GM12891 (cell line): ENCODE measurements around the gene POU3F3.

Experiments used
- DNase-seq: peaks from one replicate; pipeline ENCODE4 v3.0.0; 2011; ENCODE audit warnings: low spot score; ENCODE audit not compliant: insufficient read length
- FAIRE-seq: peaks from 2 replicates; lab custom pipeline; 2011; peaks lifted over from hg19 to GRCh38; lab: Jason Lieb, UNC
- PAX5 ChIP-seq: IDR thresholded peaks from 2 replicates; pipeline ENCODE4 v1.6.1; 2011; ENCODE audit warnings: low read length, moderate library complexity, mild to moderate bottlenecking; ENCODE audit not compliant: insufficient read depth, severe bottlenecking
- POLR2A ChIP-seq: IDR thresholded peaks from 2 replicates; pipeline ENCODE4 v1.6.1; 2011; ENCODE audit warnings: low read depth, low read length, control low read depth
- POLR2AphosphoS5 ChIP-seq: IDR thresholded peaks from 2 replicates; pipeline ENCODE4 v1.6.1; 2011; ENCODE audit warnings: low read depth, low read length, control low read depth
- POU2F2 ChIP-seq: IDR thresholded peaks from 2 replicates; pipeline ENCODE4 v1.6.1; 2011; ENCODE audit warnings: low read depth, mild to moderate bottlenecking, control low read depth, low read length, moderate library complexity
- SPI1 ChIP-seq: IDR thresholded peaks from 2 replicates; pipeline ENCODE4 v1.6.1; 2011; ENCODE audit warnings: low read depth, low read length, control low read depth
- TAF1 ChIP-seq: IDR thresholded peaks from 2 replicates; pipeline ENCODE4 v1.6.1; 2011; ENCODE audit warnings: low read depth, low read length, control low read depth

The POU3F3 gene

GRCh38 chr2:104846786-104847585 lies 6.9 kb upstream of the POU3F3 start:
- FAIRE-seq (no peak), DNase-seq (no peak)
- TF ChIP-seq POLR2A (no peak), POU2F2 (no peak), SPI1 (no peak)

GRCh38 chr2:104847586-104848160 lies 6.2 kb upstream of the POU3F3 start:
- no peak for FAIRE-seq
- DNase-seq, result no peak
- TF ChIP-seq PAX5 (no peak), POLR2A (no peak), SPI1 (no peak), POLR2AphosphoS5 (no peak), POU2F2 (no peak)

DNA sequence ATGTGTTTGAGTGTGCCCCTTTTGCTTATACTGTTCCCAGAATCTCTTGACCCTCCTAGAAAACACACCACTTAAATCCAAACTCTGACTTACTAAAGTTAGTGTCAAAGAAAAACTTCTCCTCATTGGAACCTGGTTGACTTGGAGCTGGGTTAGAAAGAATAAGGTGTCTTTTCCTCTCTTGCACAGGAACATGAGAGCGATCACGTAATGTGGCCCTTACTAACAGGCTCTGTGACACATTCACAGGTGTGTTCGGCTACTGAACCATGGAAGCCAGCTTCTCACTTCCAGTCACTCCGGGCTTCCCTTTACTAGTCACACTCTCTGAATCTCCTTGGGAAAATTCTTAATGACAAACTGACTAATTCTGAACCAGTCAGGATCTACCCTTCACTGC lies 5.4 kb upstream of the POU3F3 start:
- TF ChIP-seq PAX5 (no peak), POLR2A (no peak), TAF1 (no peak), POLR2AphosphoS5 (no peak), SPI1 (no peak), POU2F2 (no peak)
- DNase-seq (no peak), FAIRE-seq (no peak)

DNA sequence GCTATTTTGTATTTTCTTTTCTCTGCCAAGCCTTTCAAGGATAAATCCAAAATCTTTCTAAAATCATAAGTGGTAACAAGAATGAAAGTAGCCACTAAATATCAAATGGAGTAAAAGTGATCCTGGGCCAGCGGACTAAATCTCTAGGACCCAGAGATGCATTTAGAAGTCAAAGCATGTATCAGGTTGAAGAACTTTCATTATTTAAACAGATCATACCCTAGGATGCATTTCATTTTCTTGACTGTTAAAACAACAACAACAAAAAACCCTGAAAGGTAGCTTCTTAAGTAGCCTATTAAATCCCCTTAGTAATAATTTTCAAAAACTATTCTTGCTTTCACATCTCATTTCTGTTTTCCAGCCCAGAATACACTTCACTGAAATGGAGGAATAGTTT lies 4.8 kb upstream of the POU3F3 start:
- DNase-seq, result no peak
- TF ChIP-seq SPI1 (no peak), POU2F2 (no peak), PAX5 (no peak), POLR2AphosphoS5 (no peak), POLR2A (no peak)
- no peak for FAIRE-seq

DNA sequence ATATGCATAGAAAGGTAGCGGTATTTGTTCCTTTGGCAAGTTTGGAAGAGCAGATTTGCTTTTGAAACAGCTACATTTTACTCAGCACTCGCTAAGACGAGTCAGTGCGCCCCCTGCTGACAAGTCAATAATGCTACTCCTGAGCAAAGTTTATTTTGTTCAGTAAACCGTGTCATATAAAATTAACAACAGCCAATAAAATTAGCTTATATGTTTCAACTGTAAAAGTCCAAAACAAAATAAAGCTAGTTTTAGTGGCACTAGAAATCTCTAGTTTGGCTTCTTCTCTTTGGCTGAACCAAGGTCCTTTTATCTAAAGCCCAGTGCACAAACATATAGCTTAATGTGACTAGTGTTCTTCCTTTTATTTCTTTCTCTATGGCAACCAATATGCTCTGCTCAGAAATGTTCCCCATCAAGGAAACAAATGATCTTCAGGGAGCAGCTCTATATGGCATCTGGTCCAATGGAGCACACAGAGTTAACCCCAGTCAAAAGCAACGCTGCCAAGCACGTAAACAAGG lies 4.2 kb upstream of the POU3F3 start:
- TF ChIP-seq TAF1 (no peak), SPI1 (no peak), POU2F2 (no peak)
- FAIRE-seq, result peak; percentile 54
- no peak for DNase-seq

DNA sequence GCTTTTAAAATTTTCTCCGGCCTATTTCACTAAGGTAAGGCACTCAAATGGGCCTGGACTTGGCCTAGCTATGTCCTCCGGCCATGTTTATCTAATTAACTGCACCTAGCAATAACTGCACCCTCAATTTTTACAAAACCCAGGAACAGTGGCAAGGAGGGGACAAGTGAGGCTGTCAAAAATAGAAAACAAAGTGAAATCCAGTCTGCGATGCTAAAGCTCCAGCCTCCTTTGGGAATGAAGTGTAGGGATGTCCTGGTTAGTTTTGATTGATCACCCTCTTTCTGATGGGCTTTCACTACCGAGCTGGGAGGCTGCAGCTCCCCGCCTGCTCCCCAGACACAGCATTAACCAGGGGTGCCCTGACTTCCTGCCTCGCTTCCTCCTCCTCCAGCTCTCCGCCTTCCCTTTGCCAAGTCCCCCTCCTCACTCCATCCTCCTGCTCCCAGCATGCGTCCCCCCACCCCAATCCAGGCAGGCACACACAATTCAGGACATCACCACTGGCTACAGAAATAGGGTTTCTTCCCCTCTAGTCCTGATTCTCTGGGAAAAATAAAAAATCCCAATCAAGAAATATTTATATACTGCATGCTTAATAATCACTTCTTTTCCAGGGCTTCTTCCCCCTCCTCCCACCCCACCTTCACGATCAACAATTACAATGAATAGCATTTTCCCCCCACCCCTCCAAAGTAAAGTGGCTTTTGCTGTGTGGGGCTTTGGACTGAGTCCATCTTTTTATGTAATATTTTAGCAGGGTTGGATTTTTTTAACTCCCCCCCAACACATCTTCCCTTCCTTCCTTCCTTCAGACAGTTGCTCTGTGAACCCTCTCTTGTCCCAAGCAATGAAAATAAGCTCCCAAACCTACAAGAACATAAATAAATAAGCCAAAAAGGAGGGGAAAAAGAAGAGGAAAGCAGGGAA lies 3.3 kb upstream of the POU3F3 start:
- DNase-seq (no peak), FAIRE-seq (no peak)
- TF ChIP-seq POLR2A (no peak), POU2F2 (no peak), POLR2AphosphoS5 (no peak)

DNA sequence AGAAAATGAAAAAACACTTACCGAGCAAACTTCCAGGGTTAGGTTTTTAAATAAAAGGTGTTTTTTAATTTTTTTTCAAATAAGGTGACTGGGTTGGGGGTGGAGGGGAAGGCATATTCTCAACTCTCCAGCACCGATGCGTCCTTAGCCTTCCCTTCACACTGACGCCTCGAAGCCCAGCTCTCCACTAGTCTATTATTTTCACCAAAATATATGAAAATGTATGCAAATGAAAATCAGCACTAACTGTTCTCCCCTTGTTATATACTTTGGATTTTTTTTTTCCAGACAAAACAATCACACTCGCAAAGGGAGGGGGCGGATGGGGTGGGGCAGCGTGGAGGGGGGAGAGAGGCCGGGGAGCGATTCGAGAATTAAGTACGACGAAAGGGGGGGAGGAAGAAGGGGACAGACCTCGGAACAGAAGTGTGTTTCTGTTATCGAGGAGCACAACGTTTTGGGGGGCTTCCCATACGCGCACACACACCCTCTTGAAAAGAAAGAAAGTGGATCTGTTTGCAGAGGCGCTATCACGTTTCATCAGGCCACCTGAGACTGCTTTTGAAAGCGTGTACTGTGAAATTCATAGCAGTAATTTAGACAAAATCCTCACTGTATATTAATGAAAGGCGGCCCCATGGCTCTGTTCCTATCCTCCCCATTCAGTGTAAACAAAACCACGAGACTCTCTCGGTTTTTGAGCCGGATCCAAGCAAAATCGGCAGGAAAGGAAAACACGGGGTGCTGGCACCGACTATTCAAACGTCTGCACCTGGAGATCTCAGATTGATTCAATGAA lies 2.4 kb upstream of the POU3F3 start:
- TF ChIP-seq POLR2A, result no peak
- no peak for TF ChIP-seq POU2F2
- TF ChIP-seq SPI1, result no peak
- TF ChIP-seq PAX5, result no peak
- no peak for TF ChIP-seq TAF1
- no peak for TF ChIP-seq POLR2AphosphoS5
- FAIRE-seq (no peak), DNase-seq (no peak)

GRCh38 chr2:104852090-104852666 lies 1.7 kb upstream of the POU3F3 start:
- FAIRE-seq (no peak), DNase-seq (no peak)
- TF ChIP-seq PAX5, result no peak
- TF ChIP-seq POU2F2, result no peak
- no peak for TF ChIP-seq TAF1
- no peak for TF ChIP-seq POLR2A
- TF ChIP-seq SPI1, result no peak
- TF ChIP-seq POLR2AphosphoS5, result no peak

GRCh38 chr2:104854498-104855220 lies 744 bp downstream of the POU3F3 start:
- TF ChIP-seq POLR2AphosphoS5, result no peak
- no peak for TF ChIP-seq POU2F2
- no peak for TF ChIP-seq SPI1
- no peak for TF ChIP-seq POLR2A
- TF ChIP-seq TAF1, result no peak
- no peak for TF ChIP-seq PAX5
- FAIRE-seq (no peak), DNase-seq (no peak)
